Retinal pigment epithelial cell (primary cell): ENCODE data around the gene PRKAR2B.

Source experiments
- DNase-seq: peaks from one replicate; pipeline ENCODE4 v3.0.0-alpha.2; 2010; ENCODE audit warnings: low read depth
- H3K4me3 ChIP-seq: 2 replicates; pipeline ENCODE4 v1.5.1; 2011; ENCODE audit warnings: mild to moderate bottlenecking, low read length, control low read depth, moderate library complexity
- TF ChIP-seq, protein P1 (sequence below): conservative IDR thresholded peaks from 2 replicates; pipeline ENCODE4 v1.5.1; 2011; ENCODE audit warnings: low read depth, low read length, control low read depth, inconsistent platforms

PRKAR2B gene

DNA sequence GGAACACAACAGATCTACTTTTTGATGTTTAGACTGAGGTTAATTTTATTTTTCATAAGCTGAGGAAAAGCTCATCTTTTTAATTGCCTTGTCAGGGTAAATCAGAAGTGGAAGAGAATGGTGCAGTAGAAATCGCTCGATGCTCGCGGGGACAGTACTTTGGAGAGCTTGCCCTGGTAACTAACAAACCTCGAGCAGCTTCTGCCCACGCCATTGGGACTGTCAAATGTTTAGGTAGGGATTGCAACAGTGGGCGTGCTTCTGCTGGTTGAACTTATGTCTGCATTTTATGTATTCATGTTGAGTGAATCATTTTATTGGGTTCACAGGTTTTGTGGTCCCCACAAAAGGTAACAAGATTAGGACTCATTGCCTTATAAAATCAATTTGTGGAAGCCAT lies 112.6 kb downstream of the PRKAR2B start:
- TF ChIP-seq, protein P1, sequence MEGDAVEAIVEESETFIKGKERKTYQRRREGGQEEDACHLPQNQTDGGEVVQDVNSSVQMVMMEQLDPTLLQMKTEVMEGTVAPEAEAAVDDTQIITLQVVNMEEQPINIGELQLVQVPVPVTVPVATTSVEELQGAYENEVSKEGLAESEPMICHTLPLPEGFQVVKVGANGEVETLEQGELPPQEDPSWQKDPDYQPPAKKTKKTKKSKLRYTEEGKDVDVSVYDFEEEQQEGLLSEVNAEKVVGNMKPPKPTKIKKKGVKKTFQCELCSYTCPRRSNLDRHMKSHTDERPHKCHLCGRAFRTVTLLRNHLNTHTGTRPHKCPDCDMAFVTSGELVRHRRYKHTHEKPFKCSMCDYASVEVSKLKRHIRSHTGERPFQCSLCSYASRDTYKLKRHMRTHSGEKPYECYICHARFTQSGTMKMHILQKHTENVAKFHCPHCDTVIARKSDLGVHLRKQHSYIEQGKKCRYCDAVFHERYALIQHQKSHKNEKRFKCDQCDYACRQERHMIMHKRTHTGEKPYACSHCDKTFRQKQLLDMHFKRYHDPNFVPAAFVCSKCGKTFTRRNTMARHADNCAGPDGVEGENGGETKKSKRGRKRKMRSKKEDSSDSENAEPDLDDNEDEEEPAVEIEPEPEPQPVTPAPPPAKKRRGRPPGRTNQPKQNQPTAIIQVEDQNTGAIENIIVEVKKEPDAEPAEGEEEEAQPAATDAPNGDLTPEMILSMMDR, result no peak
- H3K4me3 ChIP-seq, result no peak overlapping the region
- DNase-seq, result no peak

DNA sequence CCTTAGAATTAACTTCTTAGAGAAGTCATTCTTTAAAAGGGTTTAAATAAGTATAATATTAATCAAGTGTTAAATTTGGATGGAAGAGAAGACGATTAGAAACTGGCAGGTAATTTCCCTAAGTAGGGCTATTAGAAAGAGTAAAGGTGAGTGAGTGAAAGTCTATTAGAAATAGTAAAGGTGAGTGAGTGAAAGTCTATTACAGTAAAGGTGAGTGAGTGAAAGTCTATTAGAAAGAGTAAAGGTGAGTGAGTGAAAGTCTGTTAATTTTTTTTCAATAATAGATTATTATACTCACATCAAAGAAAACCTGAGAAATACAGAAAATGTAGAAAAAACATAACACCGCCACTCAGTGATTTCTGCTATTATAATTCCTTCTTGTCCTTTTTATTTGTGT lies 113.5 kb downstream of the PRKAR2B start:
- no peak overlapping the region for H3K4me3 ChIP-seq
- TF ChIP-seq, protein P1, result no peak
- no peak for DNase-seq

DNA sequence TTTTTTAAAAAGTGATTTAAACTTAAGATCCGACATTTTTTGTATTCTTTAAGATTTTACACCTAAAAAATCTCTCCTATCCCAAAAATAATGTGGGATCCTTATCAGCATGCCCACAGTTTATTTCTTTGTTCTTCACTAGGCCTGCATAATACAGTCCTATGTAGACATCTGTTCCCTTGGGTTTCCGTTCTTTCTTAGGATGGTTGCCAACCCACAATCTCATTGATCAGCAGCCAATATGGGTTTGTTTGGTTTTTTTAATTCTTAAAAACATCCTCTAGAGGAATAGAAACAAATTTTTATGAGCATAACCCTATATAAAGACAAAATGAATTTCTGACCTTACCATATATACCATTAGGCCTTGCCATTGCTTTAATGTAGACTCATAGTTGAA lies 115.9 kb downstream of the PRKAR2B start:
- TF ChIP-seq, protein P1, result no peak
- no peak for DNase-seq
- no peak overlapping the region for H3K4me3 ChIP-seq

DNA sequence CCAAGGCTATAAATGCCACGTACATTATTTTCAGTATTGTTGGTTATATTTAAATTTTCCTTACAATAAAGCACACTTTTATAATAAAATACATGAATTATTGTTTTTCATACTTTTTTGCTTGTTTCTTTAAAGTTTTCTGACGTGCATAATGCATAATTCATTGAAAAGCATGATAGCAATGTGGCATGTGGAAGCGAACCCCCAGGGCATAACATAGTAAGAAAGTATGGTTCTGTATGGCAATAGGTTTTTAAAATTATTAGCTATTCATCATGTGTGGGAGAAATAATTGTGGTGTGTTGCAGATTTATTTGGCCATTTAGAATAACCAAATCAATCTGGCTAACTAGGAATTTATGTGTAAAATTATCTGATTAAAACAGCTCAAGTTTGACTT lies 116.9 kb downstream of the PRKAR2B start:
- TF ChIP-seq, protein P1, result no peak
- H3K4me3 ChIP-seq, result no peak overlapping the region
- DNase-seq, result no peak

DNA sequence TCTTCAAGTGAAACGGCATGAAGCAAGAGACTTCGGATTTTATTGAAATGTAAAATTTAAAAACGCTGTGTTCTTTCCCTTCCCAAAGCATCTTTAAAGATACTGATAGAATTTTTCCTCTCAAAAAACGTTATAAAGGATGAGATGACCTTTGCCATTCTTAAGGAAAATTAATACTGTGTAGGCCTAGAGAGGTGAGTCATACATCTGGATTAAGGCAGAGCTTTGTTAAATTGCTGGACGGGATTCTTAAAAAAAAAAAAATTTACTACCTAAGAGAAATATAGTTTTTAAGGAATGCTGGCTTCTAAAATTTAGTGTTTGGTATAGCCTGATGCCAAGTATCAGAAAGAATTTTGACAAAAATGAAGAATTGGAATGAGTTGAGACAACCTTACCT lies 118.0 kb downstream of the PRKAR2B start:
- TF ChIP-seq, protein P1, result no peak
- DNase-seq, result no peak
- H3K4me3 ChIP-seq, result no peak overlapping the region

DNA sequence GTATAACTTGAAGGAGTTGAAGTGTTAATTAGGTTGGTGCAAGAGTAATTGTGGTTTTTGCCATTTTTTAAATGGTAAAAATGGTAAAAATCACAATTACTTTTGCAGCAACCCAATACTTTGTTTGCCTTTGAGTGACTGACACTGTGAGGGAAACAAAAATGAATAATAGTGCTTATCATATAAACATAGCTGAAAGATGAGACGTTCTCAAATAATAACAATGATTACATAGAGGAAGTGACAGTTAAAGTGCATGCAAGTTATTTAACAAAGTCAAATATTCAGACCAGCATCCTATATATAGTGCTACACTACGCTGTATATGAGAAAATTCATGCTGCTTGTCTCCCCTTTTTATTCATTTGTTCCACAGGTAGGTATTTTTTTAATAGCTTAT lies 119.6 kb downstream of the PRKAR2B start:
- TF ChIP-seq, protein P1, result no peak
- H3K4me3 ChIP-seq, result no peak overlapping the region

DNA sequence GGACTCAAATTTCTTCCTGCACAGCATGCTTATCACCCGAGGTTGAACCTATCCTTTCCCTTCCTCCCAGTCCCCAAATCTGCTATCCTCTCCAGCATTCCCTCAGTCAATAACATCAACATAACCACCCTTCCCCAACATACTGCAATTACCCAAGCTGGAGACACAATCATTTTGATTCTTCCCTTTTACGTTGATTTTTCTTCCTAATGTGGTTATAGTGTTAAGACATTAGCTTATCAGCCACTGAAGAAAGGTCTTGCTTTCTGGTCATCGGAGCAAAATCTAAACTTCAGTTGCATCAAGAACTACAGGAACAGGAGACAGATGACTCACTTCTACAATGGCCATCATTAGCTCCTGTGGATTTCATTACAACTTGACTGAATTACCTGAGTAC lies 120.8 kb downstream of the PRKAR2B start:
- no peak for DNase-seq
- H3K4me3 ChIP-seq, result no peak overlapping the region
- TF ChIP-seq, protein P1, result no peak

More for the DNA sequence above, 119.6 kb downstream of the PRKAR2B start:
- DNase-seq, result no peak
